Stimulated activated effector memory CD8-positive, alpha-beta T cell treated with anti-CD3 and anti-CD28 coated beads, Interleukin-12 subunit alpha, Interleukin-12 subunit beta, amount 100 ng/mL, for 72 hours (primary cell): ENCODE results near the gene MN1.

Experiments used
- ATAC-seq: fragments of 150-1000 bp; cut with Tn5 transposase; 2 replicates; pipeline ENCODE4 v1.10.0; 2021
- DNase-seq, 2 donors: peaks; one replicate each; pipeline ENCODE4 v3.0.0; 2021 to 2022; ENCODE audit warnings: low spot score in 2 of 2
- H3K27ac Mint-ChIP-seq: one replicate; pipeline ENCODE4 v1.8.0; 2022; ENCODE audit warnings: mild to moderate bottlenecking, mixed read lengths
- H3K36me3 Mint-ChIP-seq: one replicate; pipeline ENCODE4 v1.8.0; 2022; ENCODE audit warnings: mild to moderate bottlenecking, mixed read lengths
- H3K4me1 Mint-ChIP-seq: one replicate; pipeline ENCODE4 v1.8.0; 2022; ENCODE audit warnings: mixed read lengths
- H3K4me3 Mint-ChIP-seq: one replicate; pipeline ENCODE4 v1.8.0; 2022; ENCODE audit warnings: mild to moderate bottlenecking, mixed read lengths
- H3K9me3 Mint-ChIP-seq: one replicate; pipeline ENCODE4 v1.8.0; 2022; ENCODE audit warnings: mixed read lengths

The MN1 gene

GRCh38 chr22:27771637-27772036 is 29.9 kb downstream of the MN1 start:
- no peak overlapping the region for H3K4me3 Mint-ChIP-seq
- no peak for DNase-seq
- ATAC-seq, result no peak
- H3K36me3 Mint-ChIP-seq, result no peaks in the 10 kb centered on the region
- no peaks in the 10 kb centered on the region for H3K4me1 Mint-ChIP-seq
- H3K9me3 Mint-ChIP-seq, result no peaks in the 10 kb centered on the region
- no peak overlapping the region for H3K27ac Mint-ChIP-seq

GRCh38 chr22:27769012-27769411 is 32.5 kb downstream of the MN1 start:
- H3K36me3 Mint-ChIP-seq, result no peaks in the 10 kb centered on the region
- no peak for ATAC-seq
- H3K27ac Mint-ChIP-seq, result no peak overlapping the region
- no peaks in the 10 kb centered on the region for H3K9me3 Mint-ChIP-seq
- H3K4me1 Mint-ChIP-seq, result no peaks in the 10 kb centered on the region
- no peak for DNase-seq
- H3K4me3 Mint-ChIP-seq, result no peak overlapping the region

- no peaks in the 10 kb centered on the region for H3K9me3 Mint-ChIP-seq
Measured at GRCh38 chr22:27768027-27768653, 33.4 kb downstream of the MN1 start.

GRCh38 chr22:27766679-27767078 is 34.9 kb downstream of the MN1 start:
- Mint-ChIP-seq H3K27ac (no peak overlapping the region), H3K36me3 (no peaks in the 10 kb centered on the region), H3K4me1 (no peaks in the 10 kb centered on the region), H3K4me3 (no peak overlapping the region), H3K9me3 (no peaks in the 10 kb centered on the region)
- ATAC-seq (no peak), DNase-seq (no peak)

More at GRCh38 chr22:27768027-27768653, 33.4 kb downstream of the MN1 start:
- no peak overlapping the region for H3K27ac Mint-ChIP-seq
- H3K4me3 Mint-ChIP-seq, result no peak overlapping the region
- no peaks in the 10 kb centered on the region for H3K4me1 Mint-ChIP-seq
- DNase-seq (no peak), ATAC-seq (no peak)
- H3K36me3 Mint-ChIP-seq, result no peaks in the 10 kb centered on the region

- Mint-ChIP-seq H3K4me1 (no peaks in the 10 kb centered on the region), H3K27ac (no peak overlapping the region), H3K9me3 (no peaks in the 10 kb centered on the region), H3K4me3 (no peak overlapping the region), H3K36me3 (no peaks in the 10 kb centered on the region)
- DNase-seq, result no peak
- no peak for ATAC-seq
Measured at GRCh38 chr22:27765706-27766291, 35.8 kb downstream of the MN1 start.

GRCh38 chr22:27764722-27765236 is 36.8 kb downstream of the MN1 start:
- Mint-ChIP-seq H3K4me1 (no peaks in the 10 kb centered on the region), H3K27ac (no peak overlapping the region), H3K36me3 (no peaks in the 10 kb centered on the region), H3K9me3 (no peaks in the 10 kb centered on the region), H3K4me3 (no peak overlapping the region)
- ATAC-seq (no peak), DNase-seq (no peak)

GRCh38 chr22:27761665-27762064 is 39.9 kb downstream of the MN1 start:
- DNase-seq (no peak), ATAC-seq (no peak)
- H3K27ac Mint-ChIP-seq, result no peak overlapping the region
- no peaks in the 10 kb centered on the region for H3K36me3 Mint-ChIP-seq
- no peak overlapping the region for H3K4me3 Mint-ChIP-seq
- no peaks in the 10 kb centered on the region for H3K4me1 Mint-ChIP-seq
- no peaks in the 10 kb centered on the region for H3K9me3 Mint-ChIP-seq

GRCh38 chr22:27761000-27761399 is 40.6 kb downstream of the MN1 start:
- H3K4me1 Mint-ChIP-seq, result no peaks in the 10 kb centered on the region
- H3K9me3 Mint-ChIP-seq, result no peaks in the 10 kb centered on the region
- no peak for ATAC-seq
- no peak overlapping the region for H3K27ac Mint-ChIP-seq
- no peak for DNase-seq
- H3K4me3 Mint-ChIP-seq, result no peak overlapping the region
- H3K36me3 Mint-ChIP-seq, result no peaks in the 10 kb centered on the region

GRCh38 chr22:27760474-27760873 is 41.1 kb downstream of the MN1 start:
- Mint-ChIP-seq H3K36me3 (no peaks in the 10 kb centered on the region), H3K4me1 (no peaks in the 10 kb centered on the region), H3K4me3 (no peak overlapping the region), H3K27ac (no peak overlapping the region), H3K9me3 (no peaks in the 10 kb centered on the region)
- ATAC-seq (no peak), DNase-seq (no peak)

- Mint-ChIP-seq H3K36me3 (no peaks in the 10 kb centered on the region), H3K4me3 (no peak overlapping the region), H3K4me1 (no peaks in the 10 kb centered on the region), H3K27ac (no peak overlapping the region), H3K9me3 (no peaks in the 10 kb centered on the region)
- DNase-seq, result no peak
- no peak for ATAC-seq
Measured at GRCh38 chr22:27757928-27758525, 43.5 kb downstream of the MN1 start.

GRCh38 chr22:27756212-27756660 is 45.3 kb downstream of the MN1 start:
- H3K36me3 Mint-ChIP-seq, result no peaks in the 10 kb centered on the region
- H3K4me1 Mint-ChIP-seq, result no peaks in the 10 kb centered on the region
- no peaks in the 10 kb centered on the region for H3K9me3 Mint-ChIP-seq
- H3K4me3 Mint-ChIP-seq, result no peak overlapping the region
- ATAC-seq (no peak), DNase-seq (no peak)
- no peak overlapping the region for H3K27ac Mint-ChIP-seq

GRCh38 chr22:27755521-27756211 is 45.9 kb downstream of the MN1 start:
- ATAC-seq, result no peak
- Mint-ChIP-seq H3K4me1 (no peaks in the 10 kb centered on the region), H3K4me3 (no peak overlapping the region), H3K9me3 (no peaks in the 10 kb centered on the region), H3K27ac (no peak overlapping the region), H3K36me3 (no peaks in the 10 kb centered on the region)
- no peak for DNase-seq

GRCh38 chr22:27754888-27755480 is 46.6 kb downstream of the MN1 start:
- no peaks in the 10 kb centered on the region for H3K9me3 Mint-ChIP-seq
- no peak overlapping the region for H3K27ac Mint-ChIP-seq
- no peak for DNase-seq
- H3K4me3 Mint-ChIP-seq, result no peak overlapping the region
- no peaks in the 10 kb centered on the region for H3K4me1 Mint-ChIP-seq
- no peak for ATAC-seq
- H3K36me3 Mint-ChIP-seq, result no peaks in the 10 kb centered on the region

GRCh38 chr22:27754247-27754887 is 47.2 kb downstream of the MN1 start:
- H3K27ac Mint-ChIP-seq, result no peak overlapping the region
- DNase-seq (no peak), ATAC-seq (no peak)
- H3K4me1 Mint-ChIP-seq, result peaks cover 2% of the 10 kb centered on the region
- no peak overlapping the region for H3K4me3 Mint-ChIP-seq
- no peaks in the 10 kb centered on the region for H3K36me3 Mint-ChIP-seq
- no peaks in the 10 kb centered on the region for H3K9me3 Mint-ChIP-seq

- H3K27ac Mint-ChIP-seq, result no peak overlapping the region
- no peak for DNase-seq
- H3K4me1 Mint-ChIP-seq, result peaks cover 7% of the 10 kb centered on the region
- H3K4me3 Mint-ChIP-seq, result no peak overlapping the region
- H3K9me3 Mint-ChIP-seq, result no peaks in the 10 kb centered on the region
- ATAC-seq, result no peak
- no peaks in the 10 kb centered on the region for H3K36me3 Mint-ChIP-seq
Measured at GRCh38 chr22:27752771-27753170, 48.8 kb downstream of the MN1 start.
